ENCODE data around the gene SRGAP2C. TPM values are rescaled to one million over a fixed set of nuclear protein-coding genes. Genes with fewer than 3 reads are reported as not detected.
A peak's percentile ranks its signal among the peaks of the same experiment; 100 is the strongest.
"Not testable (repeated sequence)": the region's sequence is repeated elsewhere in the genome, so short reads cannot be mapped to it uniquely, and the experiment has no call there.

Gene SRGAP2C
- total RNA-seq, 2 experiments from 2014 or later = 26.3 to 31.0 TPM

GRCh38 chr1:121386319-121386948 lies 201.7 kb downstream of the SRGAP2C start:
- H3K36me3 Mint-ChIP-seq; POLR2A ChIA-PET; H3K9me3 Mint-ChIP-seq; H3K4me3 Mint-ChIP-seq; H3K4me1 Mint-ChIP-seq; DNase-seq; H3K27me3 Mint-ChIP-seq; ATAC-seq (ENCODE audit: low read depth); H3K27ac Mint-ChIP-seq: not testable (repeated sequence)

- DNase-seq; H3K9me3 Mint-ChIP-seq; POLR2A ChIA-PET; H3K4me1 Mint-ChIP-seq; H3K27ac Mint-ChIP-seq; H3K36me3 Mint-ChIP-seq; H3K27me3 Mint-ChIP-seq; H3K4me3 Mint-ChIP-seq; ATAC-seq (ENCODE audit: low read depth): not testable (repeated sequence)
Observed at GRCh38 chr1:121389895-121390560, 205.3 kb downstream of the SRGAP2C start.

- H3K36me3 Mint-ChIP-seq, POLR2A ChIA-PET, H3K27me3 Mint-ChIP-seq: not testable (repeated sequence)
Observed at GRCh38 chr1:121392130-121392529, 207.4 kb downstream of the SRGAP2C start.

GRCh38 chr1:121395718-121396201 lies 211.0 kb downstream of the SRGAP2C start:
- H3K4me1 Mint-ChIP-seq; DNase-seq; H3K27ac Mint-ChIP-seq; H3K9me3 Mint-ChIP-seq; H3K27me3 Mint-ChIP-seq; POLR2A ChIA-PET; ATAC-seq (ENCODE audit: low read depth): not testable (repeated sequence)
- peaks cover 11% of the 10 kb centered on the region for H3K36me3 Mint-ChIP-seq
- H3K4me3 Mint-ChIP-seq = peak overlapping the region; percentile 50

More at GRCh38 chr1:121392130-121392529, 207.4 kb downstream of the SRGAP2C start:
- H3K9me3 Mint-ChIP-seq; H3K4me3 Mint-ChIP-seq; ATAC-seq (ENCODE audit: low read depth); H3K4me1 Mint-ChIP-seq; DNase-seq; H3K27ac Mint-ChIP-seq: not testable (repeated sequence)

- H3K4me3 Mint-ChIP-seq = peak overlapping the region; percentile 80
- peaks cover 18% of the 10 kb centered on the region for H3K36me3 Mint-ChIP-seq
- ATAC-seq (ENCODE audit: low read depth); H3K27ac Mint-ChIP-seq; H3K4me1 Mint-ChIP-seq; POLR2A ChIA-PET: not testable (repeated sequence)
- H3K9me3 Mint-ChIP-seq = peaks cover 14% of the 10 kb centered on the region
- peak; percentile 45 for DNase-seq
- peaks cover 12% of the 10 kb centered on the region for H3K27me3 Mint-ChIP-seq
Observed at GRCh38 chr1:121396335-121397081, 211.7 kb downstream of the SRGAP2C start.

GRCh38 chr1:121397101-121397500 lies 212.3 kb downstream of the SRGAP2C start:
- H3K27me3 Mint-ChIP-seq = peaks cover 12% of the 10 kb centered on the region
- H3K4me1 Mint-ChIP-seq; H3K27ac Mint-ChIP-seq; DNase-seq; POLR2A ChIA-PET; ATAC-seq (ENCODE audit: low read depth): not testable (repeated sequence)
- peak overlapping the region; percentile 80 for H3K4me3 Mint-ChIP-seq
- peaks cover 14% of the 10 kb centered on the region for H3K9me3 Mint-ChIP-seq
- H3K36me3 Mint-ChIP-seq = peaks cover 18% of the 10 kb centered on the region

- H3K4me3 Mint-ChIP-seq; H3K4me1 Mint-ChIP-seq; H3K27ac Mint-ChIP-seq; ATAC-seq (ENCODE audit: low read depth); DNase-seq; POLR2A ChIA-PET: not testable (repeated sequence)
- Mint-ChIP-seq H3K27me3 (peaks cover 12% of the 10 kb centered on the region), H3K36me3 (peaks cover 19% of the 10 kb centered on the region), H3K9me3 (peaks cover 16% of the 10 kb centered on the region)
Observed at GRCh38 chr1:121399193-121399592, 214.4 kb downstream of the SRGAP2C start.

GRCh38 chr1:121400108-121400507 lies 215.3 kb downstream of the SRGAP2C start:
- POLR2A ChIA-PET, H3K4me3 Mint-ChIP-seq, DNase-seq: not testable (repeated sequence)

GRCh38 chr1:121400541-121401310 lies 216.0 kb downstream of the SRGAP2C start:
- peak overlapping the region; percentile 60 for H3K27ac Mint-ChIP-seq
- peaks cover 16% of the 10 kb centered on the region for H3K9me3 Mint-ChIP-seq
- peaks cover 12% of the 10 kb centered on the region for H3K27me3 Mint-ChIP-seq
- POLR2A ChIA-PET; DNase-seq; ATAC-seq (ENCODE audit: low read depth); H3K4me1 Mint-ChIP-seq: not testable (repeated sequence)
- H3K4me3 Mint-ChIP-seq = peak overlapping the region; percentile 26
- peaks cover 19% of the 10 kb centered on the region for H3K36me3 Mint-ChIP-seq

More at GRCh38 chr1:121400108-121400507, 215.3 kb downstream of the SRGAP2C start:
- Mint-ChIP-seq H3K27me3 (peaks cover 12% of the 10 kb centered on the region), H3K36me3 (peaks cover 19% of the 10 kb centered on the region), H3K9me3 (peaks cover 16% of the 10 kb centered on the region), H3K27ac (peak overlapping the region; percentile 60)
- not testable (repeated sequence) for ATAC-seq (ENCODE audit: low read depth); H3K4me1 Mint-ChIP-seq

- peak overlapping the region; percentile 60 for H3K27ac Mint-ChIP-seq
- peaks cover 19% of the 10 kb centered on the region for H3K36me3 Mint-ChIP-seq
- H3K4me3 Mint-ChIP-seq = peak overlapping the region; percentile 26
- H3K4me1 Mint-ChIP-seq; ATAC-seq (ENCODE audit: low read depth); POLR2A ChIA-PET: not testable (repeated sequence)
- peak; percentile 29 for DNase-seq
- peaks cover 12% of the 10 kb centered on the region for H3K27me3 Mint-ChIP-seq
- H3K9me3 Mint-ChIP-seq = peaks cover 16% of the 10 kb centered on the region
Observed at GRCh38 chr1:121401375-121401955, 216.7 kb downstream of the SRGAP2C start.

- H3K4me3 Mint-ChIP-seq; ATAC-seq (ENCODE audit: low read depth); H3K27ac Mint-ChIP-seq; H3K27me3 Mint-ChIP-seq; H3K4me1 Mint-ChIP-seq; DNase-seq; POLR2A ChIA-PET: not testable (repeated sequence)
- Mint-ChIP-seq H3K36me3 (peaks cover 19% of the 10 kb centered on the region), H3K9me3 (peaks cover 16% of the 10 kb centered on the region)
Observed at GRCh38 chr1:121403254-121403653, 218.5 kb downstream of the SRGAP2C start.

- Mint-ChIP-seq H3K9me3 (no peaks in the 10 kb centered on the region), H3K4me1 (no peaks in the 10 kb centered on the region), H3K36me3 (no peaks in the 10 kb centered on the region), H3K27me3 (peaks cover 3% of the 10 kb centered on the region), H3K27ac (no peak overlapping the region), H3K4me3 (no peak overlapping the region)
- POLR2A ChIA-PET = no interaction called here
- no peak for DNase-seq
- ATAC-seq (ENCODE audit: low read depth) = no peak
Observed at GRCh38 chr1:121408354-121408753, 223.6 kb downstream of the SRGAP2C start.

Data from activated naive CD8-positive, alpha-beta T cell treated with anti-CD3 and anti-CD28 coated beads, Interleukin-2, amount 10 ng/mL, durations not matched to agents 7 days and 5 days (primary cell).